ENCODE results near the gene SELENOM. TPM values are rescaled to one million over a fixed set of nuclear protein-coding genes. Genes with fewer than 3 reads are reported as not detected.

SELENOM gene, protein sequence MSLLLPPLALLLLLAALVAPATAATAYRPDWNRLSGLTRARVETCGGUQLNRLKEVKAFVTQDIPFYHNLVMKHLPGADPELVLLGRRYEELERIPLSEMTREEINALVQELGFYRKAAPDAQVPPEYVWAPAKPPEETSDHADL
- total RNA-seq: 100 to 1,000 TPM in 1 of 3 donors, 10 to 100 TPM in 2; 22.3 to 286 (median 83.4) TPM
- long read RNA-seq, donor 1, transcript SELENOM-201 (5 exons, 694 nt): major isoform, 207 of 221 reads
- long read RNA-seq, donor 1, partial matches to known transcripts: 0 of 221 reads
- long read RNA-seq, donor 1, other reads (novel, unspliced or antisense): 3 of 221 reads
- long read RNA-seq, donor 2, transcript SELENOM-201 (5 exons, 694 nt): major isoform, 67 of 76 reads
- long read RNA-seq, donor 2, partial matches to known transcripts: 1 of 76 reads
- long read RNA-seq, donor 2, other reads (novel, unspliced or antisense): 4 of 76 reads

DNA sequence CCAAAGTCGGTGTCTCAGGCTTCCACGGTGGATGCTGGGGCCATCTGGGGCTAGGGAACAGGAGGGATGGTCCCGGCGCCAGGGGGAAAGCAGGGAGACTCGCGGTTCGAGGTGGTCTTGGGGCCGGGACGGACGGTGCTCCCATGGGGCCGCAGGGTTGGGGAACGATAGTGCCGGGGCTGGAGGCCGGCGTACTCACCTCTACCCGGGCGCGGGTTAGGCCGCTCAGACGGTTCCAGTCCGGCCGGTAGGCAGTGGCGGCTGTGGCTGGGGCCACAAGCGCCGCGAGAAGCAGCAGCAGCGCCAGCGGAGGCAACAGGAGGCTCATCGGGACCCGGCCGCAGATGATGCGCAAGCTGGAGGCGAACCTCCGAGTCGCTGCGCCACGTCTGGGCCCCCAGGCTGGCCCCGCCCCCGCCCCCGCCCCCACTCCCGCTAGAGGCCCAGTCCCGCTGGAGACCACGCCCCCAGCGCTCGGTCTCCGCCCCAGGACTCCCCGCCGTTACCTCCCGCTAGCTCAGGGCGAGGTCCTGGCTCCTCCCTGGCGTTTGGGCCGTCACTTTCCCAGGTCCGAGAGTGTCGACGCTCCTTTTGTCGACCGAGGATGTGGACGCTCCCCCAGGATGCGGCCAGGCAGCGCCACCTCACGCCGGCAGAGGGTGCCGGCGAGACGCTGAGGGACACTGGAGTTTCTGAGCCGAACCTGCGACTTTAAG lies at the start of gene SELENOM:
TSS of gene SELENOM (minus strand) at position 391 of the 716 bp plus-strand sequence. CDS start at position 328, 63 bp downstream.
- intact Hi-C loops (cut with DNase I, micrococcal nuclease): loop anchor here in 1 of 2 donors (5.0 kb wide), 1 partner anchor 40 kb away; no protein-coding TSS in a partner anchor
- H3K4me3 ChIP-seq: peak within 1 kb of the TSS; percentile 37
- H3K36me3 ChIP-seq (ENCODE audit: low read depth): no peaks in the 10 kb centered on the region
- peak; percentile 96 for ATAC-seq
- H3K4me1 ChIP-seq (ENCODE audit: low read depth): peaks cover 11% of the 10 kb centered on the region
- no peaks in the 10 kb centered on the region for H3K9me3 ChIP-seq
- TF ChIP-seq, protein P1, sequence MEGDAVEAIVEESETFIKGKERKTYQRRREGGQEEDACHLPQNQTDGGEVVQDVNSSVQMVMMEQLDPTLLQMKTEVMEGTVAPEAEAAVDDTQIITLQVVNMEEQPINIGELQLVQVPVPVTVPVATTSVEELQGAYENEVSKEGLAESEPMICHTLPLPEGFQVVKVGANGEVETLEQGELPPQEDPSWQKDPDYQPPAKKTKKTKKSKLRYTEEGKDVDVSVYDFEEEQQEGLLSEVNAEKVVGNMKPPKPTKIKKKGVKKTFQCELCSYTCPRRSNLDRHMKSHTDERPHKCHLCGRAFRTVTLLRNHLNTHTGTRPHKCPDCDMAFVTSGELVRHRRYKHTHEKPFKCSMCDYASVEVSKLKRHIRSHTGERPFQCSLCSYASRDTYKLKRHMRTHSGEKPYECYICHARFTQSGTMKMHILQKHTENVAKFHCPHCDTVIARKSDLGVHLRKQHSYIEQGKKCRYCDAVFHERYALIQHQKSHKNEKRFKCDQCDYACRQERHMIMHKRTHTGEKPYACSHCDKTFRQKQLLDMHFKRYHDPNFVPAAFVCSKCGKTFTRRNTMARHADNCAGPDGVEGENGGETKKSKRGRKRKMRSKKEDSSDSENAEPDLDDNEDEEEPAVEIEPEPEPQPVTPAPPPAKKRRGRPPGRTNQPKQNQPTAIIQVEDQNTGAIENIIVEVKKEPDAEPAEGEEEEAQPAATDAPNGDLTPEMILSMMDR (IDR thresholded peaks at IDR 0.05): peak; percentile 88
- peak; percentile 94 to 97 (median 97) for DNase-seq

DNA sequence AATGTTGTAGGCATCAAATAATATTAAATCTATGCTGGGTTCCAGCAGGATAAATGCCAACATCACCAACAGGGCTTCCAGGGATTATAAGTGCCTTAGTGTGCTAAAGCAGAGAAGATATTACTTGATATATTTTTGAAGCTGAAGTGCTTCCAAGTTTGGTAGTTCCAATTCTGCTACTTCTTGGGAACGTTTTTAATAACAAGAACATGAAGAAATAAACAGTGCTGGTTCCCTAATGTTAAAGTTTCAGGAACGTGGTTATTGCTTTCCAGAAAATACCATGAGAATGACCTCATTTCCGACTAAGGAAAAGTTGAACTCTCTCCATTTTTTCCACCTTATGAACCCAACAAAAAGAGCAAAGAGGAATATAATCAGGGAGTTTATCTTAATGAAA lies 48.1 kb upstream of the SELENOM start:
- Histone ChIP-seq H3K36me3 (ENCODE audit: low read depth) (no peaks in the 10 kb centered on the region), H3K9me3 (no peaks in the 10 kb centered on the region), H3K4me3 (no peak overlapping the region), H3K4me1 (ENCODE audit: low read depth) (peaks cover under 1% of the 10 kb centered on the region)
- intact Hi-C loops (cut with DNase I, micrococcal nuclease): no loop called here
- TF ChIP-seq, protein P1 (IDR thresholded peaks at IDR 0.05): no peak
- DNase-seq (no peak), ATAC-seq (no peak)

DNA sequence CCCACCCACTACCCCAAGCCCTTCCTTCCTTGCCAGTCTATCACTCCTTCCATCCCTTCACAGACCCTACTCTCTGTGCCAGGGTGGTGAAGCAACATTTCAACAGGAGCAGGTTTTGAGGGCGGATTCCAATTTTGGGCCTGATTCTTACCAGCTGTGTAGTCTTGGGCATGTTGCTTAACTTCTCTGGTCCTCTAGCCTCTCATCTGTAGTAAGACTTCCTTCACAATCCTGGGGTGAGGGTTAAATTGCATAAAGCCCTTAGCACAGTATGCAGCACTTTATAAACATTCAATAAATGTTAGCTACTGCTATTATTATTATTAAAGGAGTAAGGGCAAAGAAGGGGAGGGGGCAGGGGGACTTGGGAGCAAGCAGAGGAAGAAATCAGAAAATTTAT lies 47.6 kb upstream of the SELENOM start:
- Histone ChIP-seq H3K9me3 (no peaks in the 10 kb centered on the region), H3K4me3 (no peak overlapping the region), H3K4me1 (ENCODE audit: low read depth) (no peaks in the 10 kb centered on the region), H3K36me3 (ENCODE audit: low read depth) (no peaks in the 10 kb centered on the region)
- intact Hi-C loops (cut with DNase I, micrococcal nuclease): no loop called here
- DNase-seq: no peak
- ATAC-seq: no peak
- TF ChIP-seq, protein P1 (IDR thresholded peaks at IDR 0.05): no peak

DNA sequence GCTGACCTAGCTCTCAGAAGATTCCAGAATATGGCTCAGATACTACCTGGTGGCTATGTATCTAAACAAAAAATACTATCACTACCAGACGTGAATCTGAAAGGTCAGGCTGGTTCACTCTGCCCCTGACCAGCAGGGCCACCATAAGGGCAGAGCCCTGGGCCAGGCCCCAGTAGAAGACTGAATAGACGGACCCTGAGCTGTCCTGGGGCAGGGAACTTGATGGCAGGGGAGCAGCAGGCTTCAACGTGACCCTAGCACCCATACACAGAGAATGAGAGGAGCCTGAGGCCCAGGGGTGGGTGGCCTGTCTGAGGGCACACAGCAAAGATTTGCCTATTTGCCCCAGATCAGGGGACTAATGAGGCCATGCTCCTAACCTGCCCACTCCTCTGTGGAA lies 46.0 kb upstream of the SELENOM start:
- TF ChIP-seq, protein P1 (IDR thresholded peaks at IDR 0.05): no peak
- H3K4me3 ChIP-seq: no peak overlapping the region
- no peaks in the 10 kb centered on the region for H3K9me3 ChIP-seq
- H3K4me1 ChIP-seq (ENCODE audit: low read depth): peaks cover 4% of the 10 kb centered on the region
- ATAC-seq (no peak), DNase-seq (no peak)
- no peaks in the 10 kb centered on the region for H3K36me3 ChIP-seq (ENCODE audit: low read depth)
- intact Hi-C loops (cut with DNase I, micrococcal nuclease): no loop called here

DNA sequence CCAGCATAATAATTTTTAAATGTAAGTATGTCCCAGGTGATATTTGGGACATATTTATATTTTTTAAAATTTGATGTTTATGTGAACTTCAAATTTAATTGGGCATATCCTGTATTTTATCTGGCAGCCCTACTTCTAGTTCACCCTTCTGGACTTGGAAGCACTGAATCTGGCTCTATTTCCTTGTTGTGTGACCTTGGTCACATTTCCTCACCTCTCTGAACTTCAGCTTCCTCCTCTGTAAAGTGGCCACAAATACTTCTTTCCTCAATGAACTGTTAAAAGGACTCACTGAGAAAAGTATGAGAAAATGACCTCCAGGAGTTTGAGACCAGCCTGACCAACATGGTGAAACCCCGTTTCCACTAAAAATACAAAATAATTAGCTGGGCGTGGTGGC lies 44.5 kb upstream of the SELENOM start:
- intact Hi-C loops (cut with DNase I, micrococcal nuclease): no loop called here
- Histone ChIP-seq H3K4me1 (ENCODE audit: low read depth) (peaks cover 4% of the 10 kb centered on the region), H3K4me3 (no peak overlapping the region), H3K9me3 (peaks cover 5% of the 10 kb centered on the region), H3K36me3 (ENCODE audit: low read depth) (no peaks in the 10 kb centered on the region)
- ATAC-seq (peak; percentile 54), DNase-seq (no peak)
- TF ChIP-seq, protein P1 (IDR thresholded peaks at IDR 0.05): no peak

Measured in mucosa of descending colon (tissue), 3 donors.